ENCODE measurements around the gene PSORS1C2.

DNA sequence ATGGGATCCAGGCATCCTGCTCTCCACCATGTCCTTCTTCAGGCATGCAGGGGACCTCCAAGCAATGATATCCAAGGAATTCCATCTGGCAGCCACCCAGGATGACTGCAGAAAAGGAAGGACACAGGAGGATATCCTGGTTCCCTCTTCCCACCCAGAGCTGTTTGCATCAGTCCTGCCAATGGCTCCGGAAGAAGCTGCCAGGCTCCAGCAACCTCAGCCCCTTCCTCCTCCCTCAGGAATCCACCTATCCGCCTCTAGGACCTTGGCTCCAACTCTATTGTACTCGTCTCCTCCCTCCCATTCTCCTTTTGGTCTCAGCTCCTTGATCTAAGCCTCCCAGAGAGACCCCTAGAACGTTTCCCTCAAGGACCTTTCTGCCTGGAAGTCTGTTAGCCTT, 733 bp upstream of the PSORS1C2 start:
- TF ChIP-seq CTCF (IDR thresholded peaks at IDR 0.05; ENCODE audit: insufficient read depth, low read length, poor library complexity, severe bottlenecking), result no peak
- no peak for TF ChIP-seq EZH2phosphoT487 (conservative IDR thresholded peaks at IDR 0.05; ENCODE audit: low read length)

Measured in SU-DHL-6 (cell line).